Parathyroid adenoma (tissue), 2 donors: ENCODE data around the gene ETDC.
"Not testable (repeated sequence)": the region's sequence is repeated elsewhere in the genome, so short reads cannot be mapped to it uniquely, and the experiment has no call there.

Experiments used
- H2AFZ ChIP-seq: fragments of 300-600 bp; sonication (generic); one replicate; pipeline ENCODE4 v1.7.0; 2017; ENCODE audit warnings: antibody characterized with exemption, mild to moderate bottlenecking
- H3K27ac ChIP-seq: fragments of 300-600 bp; sonication (generic); one replicate; pipeline ENCODE4 v1.7.0; 2017
- H3K27me3 ChIP-seq: fragments of 300-600 bp; sonication (generic); one replicate; pipeline ENCODE4 v1.7.0; 2017; ENCODE audit warnings: low read length; ENCODE audit not compliant: control insufficient read depth, insufficient read depth
- H3K36me3 ChIP-seq: fragments of 300-600 bp; sonication (generic); one replicate; pipeline ENCODE4 v1.7.0; 2017; ENCODE audit warnings: low read length; ENCODE audit not compliant: control insufficient read depth, insufficient read depth
- H3K4me1 ChIP-seq: fragments of 300-600 bp; sonication (generic); one replicate; pipeline ENCODE4 v1.7.0; 2017; ENCODE audit warnings: control low read depth
- H3K4me2 ChIP-seq: fragments of 300-600 bp; sonication (generic); one replicate; pipeline ENCODE4 v1.7.0; 2017; ENCODE audit warnings: low read length
- H3K4me3 ChIP-seq: fragments of 300-600 bp; sonication (generic); one replicate; pipeline ENCODE4 v1.7.0; 2017; ENCODE audit warnings: low read depth, low read length
- H3K79me2 ChIP-seq: fragments of 300-600 bp; sonication (generic); one replicate; pipeline ENCODE4 v1.7.0; 2017; ENCODE audit warnings: control low read depth
- H3K9ac ChIP-seq: fragments of 300-600 bp; sonication (generic); one replicate; pipeline ENCODE4 v1.7.0; 2017; ENCODE audit warnings: mild to moderate bottlenecking
- H3K9me3 ChIP-seq: fragments of 300-600 bp; sonication (generic); one replicate; pipeline ENCODE4 v1.7.0; 2017; ENCODE audit warnings: low read length; ENCODE audit not compliant: control insufficient read depth
- TF ChIP-seq, protein P1 (sequence below): fragments of 300-600 bp; sonication (generic); IDR thresholded peaks from one replicate; pipeline ENCODE4 v1.7.0; 2017; ENCODE audit warnings: antibody characterized with exemption, mild to moderate bottlenecking
- donor health status: primary hyperparathyroidism.

Gene ETDC

DNA sequence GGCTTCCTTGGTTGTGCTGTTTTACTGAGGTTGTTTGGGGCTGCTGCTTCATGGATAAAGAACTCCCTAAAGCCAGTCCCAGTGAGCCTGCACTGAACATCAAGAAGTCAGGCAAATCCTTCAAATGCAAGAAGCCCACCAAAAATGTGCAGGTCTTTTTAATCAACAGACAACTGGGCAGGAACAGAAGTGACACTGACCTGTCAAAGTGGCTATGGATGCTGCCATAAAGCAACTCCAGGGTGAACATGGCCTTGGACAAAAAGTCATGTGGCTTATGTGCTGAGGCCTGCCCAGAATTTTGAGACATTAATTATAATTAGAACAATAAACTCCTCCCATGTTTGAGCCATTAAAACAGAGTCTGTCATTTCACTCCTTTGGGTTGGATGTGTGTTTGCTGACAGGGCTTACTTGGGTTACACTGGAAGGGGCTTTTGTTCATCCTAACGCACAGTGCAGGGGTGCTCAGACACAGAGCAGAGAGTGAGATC, at the start of gene ETDC:
Gene ETDC (plus strand): TSS at position 51 of the 494 bp plus-strand sequence. CDS start 0 bp downstream, at position 51.
- Histone ChIP-seq H3K36me3 (no peaks in the 10 kb centered on the region), H3K27me3 (no peaks in the 10 kb centered on the region), H3K9me3 (no peaks in the 10 kb centered on the region), H3K4me2 (no peak within 1 kb of the TSS), H2AFZ (no peak within 1 kb of the TSS), H3K79me2 (no peaks in the 10 kb centered on the region), H3K4me1 (peaks cover 3% of the 10 kb centered on the region), H3K9ac (no peak within 1 kb of the TSS), H3K4me3 (no peak within 1 kb of the TSS), H3K27ac (no peak within 1 kb of the TSS)
- TF ChIP-seq, protein P1, sequence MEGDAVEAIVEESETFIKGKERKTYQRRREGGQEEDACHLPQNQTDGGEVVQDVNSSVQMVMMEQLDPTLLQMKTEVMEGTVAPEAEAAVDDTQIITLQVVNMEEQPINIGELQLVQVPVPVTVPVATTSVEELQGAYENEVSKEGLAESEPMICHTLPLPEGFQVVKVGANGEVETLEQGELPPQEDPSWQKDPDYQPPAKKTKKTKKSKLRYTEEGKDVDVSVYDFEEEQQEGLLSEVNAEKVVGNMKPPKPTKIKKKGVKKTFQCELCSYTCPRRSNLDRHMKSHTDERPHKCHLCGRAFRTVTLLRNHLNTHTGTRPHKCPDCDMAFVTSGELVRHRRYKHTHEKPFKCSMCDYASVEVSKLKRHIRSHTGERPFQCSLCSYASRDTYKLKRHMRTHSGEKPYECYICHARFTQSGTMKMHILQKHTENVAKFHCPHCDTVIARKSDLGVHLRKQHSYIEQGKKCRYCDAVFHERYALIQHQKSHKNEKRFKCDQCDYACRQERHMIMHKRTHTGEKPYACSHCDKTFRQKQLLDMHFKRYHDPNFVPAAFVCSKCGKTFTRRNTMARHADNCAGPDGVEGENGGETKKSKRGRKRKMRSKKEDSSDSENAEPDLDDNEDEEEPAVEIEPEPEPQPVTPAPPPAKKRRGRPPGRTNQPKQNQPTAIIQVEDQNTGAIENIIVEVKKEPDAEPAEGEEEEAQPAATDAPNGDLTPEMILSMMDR: no peak

DNA sequence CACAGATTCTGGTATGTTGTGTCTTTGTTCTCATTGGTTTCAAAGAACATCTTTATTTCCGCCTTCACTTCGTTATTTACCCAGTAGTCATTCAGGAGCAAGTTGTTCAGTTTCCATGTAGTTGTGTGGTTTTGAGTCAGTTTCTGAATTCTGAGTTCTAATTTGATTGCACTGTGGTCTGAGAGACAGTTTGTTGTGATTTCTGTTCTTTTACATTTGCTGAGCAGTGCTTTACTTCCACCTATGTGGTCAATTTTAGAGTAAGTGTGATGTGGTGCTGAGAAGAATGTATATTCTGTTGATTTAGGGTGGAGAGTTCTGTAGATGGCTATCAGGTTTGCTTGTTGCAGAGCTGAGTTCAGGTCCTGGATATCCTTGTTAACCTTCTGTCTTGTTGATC, 48.3 kb upstream of the ETDC start:
- not testable (repeated sequence) for H3K4me2 ChIP-seq, H3K4me3 ChIP-seq, H3K27me3 ChIP-seq, H3K27ac ChIP-seq, H3K4me1 ChIP-seq, H3K79me2 ChIP-seq, H3K9ac ChIP-seq, H3K36me3 ChIP-seq, H2AFZ ChIP-seq, H3K9me3 ChIP-seq

DNA sequence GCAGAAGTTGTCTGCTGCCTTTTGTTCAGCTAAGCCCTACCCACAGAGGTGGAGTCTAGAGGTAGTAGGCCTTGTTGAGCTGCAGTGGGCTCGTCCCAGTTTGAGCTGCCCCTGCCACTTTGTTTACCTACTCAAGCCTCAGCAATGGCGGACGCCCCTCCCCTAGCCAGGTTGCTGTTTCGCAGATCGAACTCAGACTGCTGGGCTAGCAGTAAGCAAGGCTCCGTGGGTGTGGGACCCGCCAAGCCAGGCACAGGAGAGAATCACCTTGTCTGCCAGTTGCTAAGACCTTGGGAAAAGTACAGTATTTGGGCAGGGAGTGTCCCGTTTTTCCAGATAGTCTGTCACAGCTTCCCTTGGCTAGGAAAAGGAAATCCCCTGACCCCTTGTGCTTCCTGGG, 45.9 kb upstream of the ETDC start:
- not testable (repeated sequence) for H3K4me1 ChIP-seq, H3K36me3 ChIP-seq, H3K79me2 ChIP-seq, H3K9ac ChIP-seq, H2AFZ ChIP-seq, H3K9me3 ChIP-seq, H3K4me2 ChIP-seq, H3K27me3 ChIP-seq, H3K27ac ChIP-seq, H3K4me3 ChIP-seq

DNA sequence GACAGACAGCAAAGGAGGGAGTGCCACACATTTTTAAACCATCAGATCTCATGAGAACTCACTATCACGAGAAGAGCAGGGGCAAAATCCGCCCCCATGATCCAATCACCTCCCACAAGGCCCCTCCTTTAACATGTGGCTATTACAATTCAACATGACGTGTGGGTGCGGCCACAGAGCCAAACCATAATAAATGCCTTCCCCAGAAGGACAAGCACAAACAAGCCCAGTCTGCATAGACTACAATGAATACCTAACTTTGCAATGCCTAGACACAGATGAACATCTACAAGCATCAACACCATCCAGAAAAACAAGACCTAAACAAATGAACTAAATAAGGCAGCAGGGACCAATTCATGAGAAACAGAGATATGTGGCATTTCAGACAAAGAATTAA, 45.1 kb upstream of the ETDC start:
- Histone ChIP-seq H3K36me3 (no peaks in the 10 kb centered on the region), H2AFZ (no peak overlapping the region), H3K4me2 (no peak overlapping the region), H3K27ac (no peak overlapping the region), H3K79me2 (no peaks in the 10 kb centered on the region), H3K4me3 (no peak overlapping the region), H3K27me3 (no peaks in the 10 kb centered on the region), H3K4me1 (no peaks in the 10 kb centered on the region), H3K9ac (no peak overlapping the region), H3K9me3 (no peaks in the 10 kb centered on the region)
- TF ChIP-seq, protein P1: no peak

DNA sequence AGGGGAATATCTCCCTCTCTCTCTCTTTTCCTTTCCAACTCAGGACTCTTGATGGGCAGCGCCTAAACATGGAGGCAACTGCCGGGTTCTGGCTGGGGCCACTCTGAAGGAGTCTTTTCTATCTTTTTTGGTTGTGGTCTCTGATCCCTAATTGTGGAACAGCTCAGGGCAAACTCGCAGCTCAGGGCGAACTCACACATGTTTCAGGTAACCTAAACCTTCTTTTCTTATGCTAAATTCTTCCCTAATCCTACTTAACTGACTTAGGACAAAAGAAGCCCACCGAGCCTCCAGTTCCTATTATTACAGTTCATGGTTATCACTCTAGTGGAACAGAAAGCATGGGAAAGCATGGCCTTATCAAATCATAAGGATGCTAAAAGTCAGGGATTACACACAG, 36.1 kb upstream of the ETDC start:
- Histone ChIP-seq H3K4me1 (no peaks in the 10 kb centered on the region), H3K27me3 (no peaks in the 10 kb centered on the region), H3K4me2 (no peak overlapping the region), H3K4me3 (no peak overlapping the region), H2AFZ (no peak overlapping the region), H3K36me3 (no peaks in the 10 kb centered on the region), H3K27ac (no peak overlapping the region), H3K79me2 (no peaks in the 10 kb centered on the region), H3K9ac (no peak overlapping the region), H3K9me3 (no peaks in the 10 kb centered on the region)
- TF ChIP-seq, protein P1: no peak

DNA sequence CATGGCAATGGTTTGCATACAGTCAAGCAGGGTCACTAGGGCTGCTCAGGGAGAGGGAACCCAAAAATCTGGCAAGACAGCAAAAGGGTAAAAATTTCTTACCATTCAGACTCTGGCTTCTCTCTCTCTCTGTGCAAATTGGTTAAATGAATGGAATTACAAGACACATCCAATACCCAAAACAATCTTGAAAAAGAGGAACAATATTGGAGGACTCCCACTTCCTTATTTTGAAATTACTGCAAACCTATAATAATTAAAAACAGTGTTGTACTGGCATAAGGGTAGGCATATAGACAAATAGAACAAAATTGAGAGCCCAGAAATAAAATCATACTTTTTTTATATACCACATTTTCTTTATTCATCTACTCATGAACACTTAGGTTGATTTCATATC, 33.3 kb upstream of the ETDC start:
- Histone ChIP-seq H3K27ac (no peak overlapping the region), H3K4me2 (no peak overlapping the region), H3K4me1 (no peaks in the 10 kb centered on the region), H3K36me3 (no peaks in the 10 kb centered on the region), H3K79me2 (no peaks in the 10 kb centered on the region), H3K4me3 (no peak overlapping the region), H3K27me3 (no peaks in the 10 kb centered on the region), H3K9me3 (no peaks in the 10 kb centered on the region), H2AFZ (no peak overlapping the region), H3K9ac (no peak overlapping the region)
- TF ChIP-seq, protein P1: no peak
